Activated CD8-positive, alpha-beta memory T cell treated with anti-CD3 and anti-CD28 coated beads, Interleukin-2, amount 50 U/mL, for 1 hour (primary cell): ENCODE data around the gene TLK2.
"Not testable (repeated sequence)": the region's sequence is repeated elsewhere in the genome, so short reads cannot be mapped to it uniquely, and the experiment has no call there.

Experiments used
- DNase-seq: peaks from one replicate; pipeline ENCODE4 v3.0.0-alpha.2; 2020; ENCODE audit errors: extremely low read depth

The TLK2 gene

GRCh38 chr17:62600805-62601204 lies 122.2 kb downstream of the TLK2 start:
- no peak for DNase-seq

- no peak for DNase-seq
These were observed 122.8 kb downstream of the TLK2 start for GRCh38 chr17:62601471-62601870.

- not testable (repeated sequence) for DNase-seq
These were observed 125.2 kb downstream of the TLK2 start for GRCh38 chr17:62603783-62604182.

GRCh38 chr17:62605588-62605987 lies 127.0 kb downstream of the TLK2 start:
- no peak for DNase-seq

GRCh38 chr17:62611292-62611691 lies 132.7 kb downstream of the TLK2 start:
- DNase-seq, result no peak

- DNase-seq, result no peak
These were observed 133.1 kb downstream of the TLK2 start for GRCh38 chr17:62611728-62612127.

- not testable (repeated sequence) for DNase-seq
These were observed 133.7 kb downstream of the TLK2 start for GRCh38 chr17:62612289-62612688.

GRCh38 chr17:62613095-62613494 lies 134.5 kb downstream of the TLK2 start:
- not testable (repeated sequence) for DNase-seq

GRCh38 chr17:62614142-62614541 lies 135.5 kb downstream of the TLK2 start:
- no peak for DNase-seq

GRCh38 chr17:62615503-62615902 lies 136.9 kb downstream of the TLK2 start:
- no peak for DNase-seq

GRCh38 chr17:62616993-62617893 lies 138.6 kb downstream of the TLK2 start:
- no peak for DNase-seq

GRCh38 chr17:62617894-62618472 lies 139.4 kb downstream of the TLK2 start:
- no peak for DNase-seq

- DNase-seq, result no peak
These were observed 140.2 kb downstream of the TLK2 start for GRCh38 chr17:62618647-62619416.

- DNase-seq, result no peak
These were observed 141.0 kb downstream of the TLK2 start for GRCh38 chr17:62619417-62620155.

GRCh38 chr17:62621223-62621622 lies 142.6 kb downstream of the TLK2 start:
- DNase-seq, result no peak

- no peak for DNase-seq
These were observed 146.7 kb downstream of the TLK2 start for GRCh38 chr17:62625184-62625869.

- no peak for DNase-seq
These were observed 147.2 kb downstream of the TLK2 start for GRCh38 chr17:62625870-62626200.

- no peak for DNase-seq
These were observed 148.1 kb downstream of the TLK2 start for GRCh38 chr17:62626719-62627218.

- DNase-seq, result no peak
These were observed 148.7 kb downstream of the TLK2 start, which contains the start of gene MRC2 for GRCh38 chr17:62627219-62627903. Gene MRC2, plus strand, starts transcription at chr17:62627670. Its CDS starts 133 bp downstream, at chr17:62627803.

- no peak for DNase-seq
These were observed 149.4 kb downstream of the TLK2 start for GRCh38 chr17:62627904-62628633.
